Measurements from ENCODE around the gene KCNH2. TPM values are rescaled to one million over a fixed set of nuclear protein-coding genes. Genes with fewer than 3 reads are reported as not detected.

KCNH2 gene
- total RNA-seq, 1 donor from 2014 or later, result not detected

DNA sequence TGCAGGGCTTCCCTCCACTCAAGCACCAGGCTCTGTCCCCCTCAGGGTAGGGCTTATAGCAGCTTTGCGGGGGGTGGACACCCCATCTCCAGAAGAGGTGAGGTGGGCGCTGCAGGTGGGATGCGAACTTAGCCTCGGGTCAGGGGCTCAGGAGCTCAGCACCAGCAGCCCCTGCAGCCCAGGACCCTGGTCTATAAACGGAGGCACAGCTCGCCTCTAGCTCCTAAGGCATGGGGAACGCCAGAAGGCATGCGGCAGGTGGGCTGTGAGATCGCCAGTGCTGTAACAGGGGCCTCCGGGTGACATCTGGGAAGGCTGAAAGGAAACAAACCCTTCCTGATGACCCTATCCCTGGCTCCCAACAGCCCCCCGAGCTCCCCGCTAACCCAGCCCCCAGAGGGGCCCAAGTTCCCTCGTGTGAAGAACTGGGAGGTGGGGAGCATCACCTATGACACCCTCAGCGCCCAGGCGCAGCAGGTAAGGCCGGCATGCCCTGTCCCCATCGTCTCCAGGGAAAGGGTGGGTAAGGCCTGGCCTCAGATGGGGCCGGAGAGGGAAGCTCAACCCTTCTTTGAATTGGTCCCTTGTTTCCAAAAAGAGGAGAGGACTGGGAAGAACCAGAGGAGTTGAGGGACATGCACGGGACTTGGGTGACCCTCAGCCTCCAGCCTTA, 16.9 kb upstream of the KCNH2 start:
- DNase-seq, result no peak

DNA sequence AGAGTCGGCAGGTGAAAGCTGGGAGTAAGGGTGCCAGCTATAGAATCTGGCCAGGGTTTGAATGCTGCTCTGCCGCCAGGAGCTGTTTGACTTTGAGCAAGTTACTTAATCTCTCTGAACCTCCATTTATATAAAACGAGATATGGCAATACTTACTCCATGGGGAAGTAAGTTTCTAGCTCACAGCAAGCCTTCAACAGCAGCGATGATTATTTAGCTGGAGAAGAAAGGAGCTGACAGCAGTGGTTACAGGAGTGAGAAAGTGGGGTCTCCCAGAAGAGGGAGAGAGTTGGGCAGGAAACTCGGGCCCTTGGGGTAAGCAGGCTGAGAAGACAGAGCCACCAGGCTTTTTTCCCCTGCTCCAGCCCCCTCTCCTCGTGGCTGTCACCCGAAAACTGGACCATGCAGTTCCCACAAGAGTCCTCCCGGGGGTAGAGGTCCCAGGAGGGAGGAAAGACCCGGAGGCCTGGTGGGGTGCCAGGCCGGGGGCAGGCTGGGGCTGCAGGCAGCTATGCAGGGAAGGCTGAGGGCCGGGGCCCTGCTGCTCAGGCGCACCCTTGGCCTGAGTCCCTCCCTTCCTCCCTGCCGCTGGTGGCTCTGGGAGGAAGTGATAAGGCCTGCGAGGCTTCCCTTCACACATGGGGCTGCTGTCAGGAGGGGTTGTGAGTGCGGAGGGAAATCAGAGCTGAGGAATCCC, 16.2 kb upstream of the KCNH2 start:
- DNase-seq, result peak; percentile 88

DNA sequence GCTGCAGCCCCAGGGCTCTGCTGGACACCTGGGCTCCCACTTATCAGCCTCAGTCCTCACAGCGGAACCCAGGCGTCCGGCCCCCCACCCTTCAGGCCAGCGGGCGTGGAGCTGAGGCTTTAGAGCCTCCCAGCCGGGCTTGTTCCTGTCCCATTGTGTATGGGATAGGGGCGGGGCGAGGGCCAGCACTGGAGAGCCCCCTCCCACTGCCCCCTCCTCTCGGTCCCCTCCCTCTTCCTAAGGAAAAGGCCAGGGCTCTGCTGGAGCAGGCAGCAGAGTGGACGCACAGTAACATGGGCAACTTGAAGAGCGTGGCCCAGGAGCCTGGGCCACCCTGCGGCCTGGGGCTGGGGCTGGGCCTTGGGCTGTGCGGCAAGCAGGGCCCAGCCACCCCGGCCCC, 15.4 kb upstream of the KCNH2 start:
- peak; percentile 73 for DNase-seq

DNA sequence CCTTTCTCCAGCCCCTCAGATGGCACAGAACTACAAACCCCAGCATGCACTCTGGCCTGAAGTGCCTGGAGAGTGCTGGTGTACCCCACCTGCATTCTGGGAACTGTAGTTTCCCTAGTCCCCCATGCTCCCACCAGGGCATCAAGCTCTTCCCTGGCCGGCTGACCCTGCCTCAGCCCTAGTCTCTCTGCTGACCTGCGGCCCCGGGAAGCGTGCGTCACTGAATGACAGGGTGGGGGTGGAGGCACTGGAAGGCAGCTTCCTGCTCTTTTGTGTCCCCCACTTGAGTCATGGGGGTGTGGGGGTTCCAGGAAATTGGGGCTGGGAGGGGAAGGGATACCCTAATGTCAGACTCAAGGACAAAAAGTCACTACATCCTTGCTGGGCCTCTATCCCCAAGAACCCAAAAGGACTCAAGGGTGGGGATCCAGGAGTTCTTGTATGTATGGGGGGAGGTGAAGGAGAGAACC, 14.7 kb upstream of the KCNH2 start:
- peak; percentile 89 for DNase-seq

DNA sequence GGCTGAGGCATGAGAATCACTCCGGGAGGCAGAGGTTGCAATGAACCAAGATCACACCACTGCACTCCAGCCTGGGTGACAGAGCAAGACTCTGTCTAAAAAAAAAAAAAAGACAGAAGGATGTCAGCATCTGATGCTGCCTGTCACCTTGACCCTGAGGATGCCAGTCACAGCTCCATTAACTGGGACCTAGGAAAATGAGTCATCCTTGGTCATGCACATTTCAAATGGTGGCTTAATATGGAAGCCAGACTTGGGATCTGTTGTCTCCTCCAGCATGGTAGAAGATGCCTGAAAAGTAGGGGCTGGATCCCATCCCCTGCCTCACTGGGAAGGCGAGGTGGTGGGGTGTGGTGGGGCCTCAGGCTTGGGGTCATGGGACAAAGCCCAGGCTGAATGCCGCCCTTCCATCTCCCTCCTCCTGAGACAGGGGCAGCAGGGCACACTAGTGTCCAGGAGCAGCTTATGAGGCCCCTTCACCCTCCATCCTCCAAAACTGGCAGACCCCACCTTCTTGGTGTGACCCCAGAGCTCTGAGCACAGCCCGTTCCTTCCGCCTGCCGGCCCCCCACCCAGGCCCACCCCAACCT, 14.0 kb upstream of the KCNH2 start:
- DNase-seq, result no peak

DNA sequence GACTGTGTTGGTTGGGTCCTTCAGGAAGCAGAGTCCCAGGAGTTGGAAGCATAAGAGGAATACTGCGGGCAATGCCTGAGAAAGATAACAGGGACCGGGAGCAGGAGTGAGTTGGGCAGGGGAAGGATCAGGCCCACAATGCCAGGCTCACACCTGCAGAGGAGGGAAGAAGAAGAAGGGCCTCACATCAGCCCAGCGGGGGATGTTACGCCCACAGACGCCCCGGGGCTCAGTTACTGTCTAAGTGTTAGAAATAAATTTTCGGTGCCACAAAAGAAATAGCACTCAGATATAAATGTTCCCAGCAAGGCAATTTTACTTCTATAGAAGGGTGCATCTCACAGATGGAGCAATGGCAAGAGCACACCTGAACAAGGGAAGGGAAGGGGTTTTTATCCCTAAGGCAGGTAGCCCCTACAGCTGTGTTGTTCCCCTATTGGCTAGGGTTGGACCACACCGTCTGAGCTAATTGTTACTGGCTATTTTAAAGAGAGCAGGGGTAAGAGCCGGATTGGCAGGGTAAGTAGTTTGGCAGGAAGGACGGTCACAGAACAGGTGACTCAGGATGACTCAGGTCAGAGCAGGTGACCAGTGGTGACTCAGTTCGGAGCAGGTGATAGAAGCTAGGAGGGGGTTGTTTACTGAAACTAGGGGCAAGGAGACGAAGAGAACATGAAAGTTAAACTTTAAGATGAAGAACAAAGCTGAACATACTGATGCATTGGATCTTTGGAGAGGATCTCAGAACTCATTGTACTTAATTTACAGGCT, 12.5 kb upstream of the KCNH2 start, which contains the start of gene NOS3:
Gene NOS3 (plus strand): TSS at position 602 of the 771 bp plus-strand sequence. CDS start 2,787 bp downstream, outside the sequence.
- DNase-seq, result no peak

DNA sequence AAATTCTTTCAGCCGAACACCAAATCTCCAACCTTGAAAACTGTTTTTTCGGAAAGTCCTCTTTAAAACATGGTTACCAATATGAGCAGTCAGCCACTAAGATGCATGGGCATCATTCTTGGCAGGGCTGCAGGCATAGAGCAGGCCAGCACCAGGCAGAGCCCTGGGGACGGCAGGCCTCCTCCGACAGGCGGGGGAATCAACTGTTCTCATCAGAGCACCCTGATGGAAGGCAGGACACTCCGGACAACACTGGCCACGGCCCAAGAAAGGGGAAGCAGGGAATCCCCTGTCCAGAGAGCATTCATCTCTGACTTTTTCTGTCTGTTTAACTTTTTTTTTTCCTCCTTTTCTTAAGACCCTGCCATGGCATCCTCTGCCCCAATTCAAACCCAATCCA, 11.3 kb upstream of the KCNH2 start:
- DNase-seq, result no peak

DNA sequence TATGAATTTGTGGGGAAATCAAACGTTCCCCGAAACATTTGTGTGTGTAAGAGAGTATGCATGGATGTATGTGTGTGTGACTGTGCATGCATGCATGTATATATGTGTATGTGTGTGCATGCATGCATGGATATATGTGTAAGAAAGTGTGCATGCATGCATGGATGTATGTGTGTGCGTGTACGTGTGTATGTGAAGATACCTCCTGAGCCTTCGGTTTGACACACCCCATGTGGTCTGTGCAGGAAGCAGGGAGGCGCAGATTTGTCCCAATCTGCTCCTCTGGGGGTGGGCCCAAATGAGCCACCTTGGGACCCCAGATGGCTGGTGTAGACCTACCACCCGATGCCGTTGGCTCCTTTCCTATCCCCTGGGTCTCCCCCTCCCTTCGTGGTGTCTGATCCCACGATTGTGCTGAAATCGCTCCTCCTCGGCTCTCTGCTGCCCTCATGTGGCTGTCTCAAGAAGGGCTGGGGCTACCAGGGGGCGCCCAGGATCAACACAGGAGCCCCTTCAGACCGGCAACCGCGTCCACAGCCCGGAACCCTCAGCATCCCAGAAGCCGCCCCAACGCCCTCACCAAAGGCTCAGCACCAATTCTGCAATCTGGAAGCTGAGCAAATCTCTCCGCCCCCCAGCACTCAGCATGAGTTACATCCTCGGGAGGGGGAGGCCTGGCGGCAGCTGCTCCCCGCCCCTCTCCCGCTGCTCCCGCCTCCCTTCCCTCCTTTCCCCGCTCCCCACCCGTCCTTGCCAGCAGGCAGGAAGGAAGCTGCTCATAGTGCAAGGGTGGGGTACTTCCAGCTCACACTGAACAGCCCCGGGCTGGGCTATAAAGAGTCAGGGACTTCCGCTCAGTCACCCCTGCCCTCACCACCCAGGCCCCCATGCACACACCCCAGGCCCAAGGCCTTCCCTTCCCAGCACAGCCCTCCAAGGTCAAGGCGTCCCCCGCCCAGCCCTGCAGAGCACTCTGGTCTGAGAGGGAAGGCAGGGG, 10.4 kb upstream of the KCNH2 start:
- peak; percentile 78 for DNase-seq

DNA sequence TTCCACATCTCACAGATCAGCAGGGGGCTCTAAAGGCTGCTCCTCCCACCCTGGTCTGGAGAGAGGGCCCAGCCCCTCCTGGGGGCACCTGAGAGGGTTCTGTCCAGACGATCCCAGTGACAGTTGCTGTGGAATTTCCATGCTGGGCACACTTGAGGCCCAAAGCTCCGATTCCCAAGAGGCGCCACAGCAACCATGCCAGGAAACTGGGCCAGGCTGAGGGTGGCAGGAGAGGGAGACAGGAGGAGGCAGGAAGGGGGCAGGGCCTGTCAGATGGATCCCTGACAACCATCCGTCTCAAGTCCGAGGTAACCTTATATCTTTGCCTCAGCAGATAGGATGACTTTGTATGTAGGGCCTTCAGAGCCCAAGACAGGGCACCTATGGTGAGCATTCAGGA, 8.4 kb upstream of the KCNH2 start:
- no peak for DNase-seq

DNA sequence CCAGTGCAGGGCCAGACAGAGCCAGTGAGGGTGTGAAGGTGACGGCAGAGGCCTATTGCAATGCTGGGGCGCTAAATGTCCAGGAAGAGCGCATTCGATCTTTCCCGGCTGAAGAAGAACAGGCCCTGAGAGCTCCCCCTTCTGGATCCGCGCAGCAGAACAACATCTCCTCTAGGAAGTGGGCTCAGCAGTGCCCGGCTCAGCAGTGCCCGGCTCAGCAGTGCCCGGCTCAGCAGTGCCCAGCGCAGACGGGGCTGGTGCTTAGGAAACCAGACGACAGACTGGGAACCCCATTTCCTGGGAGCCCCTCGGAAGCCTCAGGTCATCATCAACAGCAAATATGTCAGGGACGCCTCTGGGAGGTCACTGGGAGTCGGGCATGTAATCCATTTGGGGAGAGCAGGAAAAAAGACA, 8.0 kb upstream of the KCNH2 start:
- DNase-seq, result peak; percentile 76

DNA sequence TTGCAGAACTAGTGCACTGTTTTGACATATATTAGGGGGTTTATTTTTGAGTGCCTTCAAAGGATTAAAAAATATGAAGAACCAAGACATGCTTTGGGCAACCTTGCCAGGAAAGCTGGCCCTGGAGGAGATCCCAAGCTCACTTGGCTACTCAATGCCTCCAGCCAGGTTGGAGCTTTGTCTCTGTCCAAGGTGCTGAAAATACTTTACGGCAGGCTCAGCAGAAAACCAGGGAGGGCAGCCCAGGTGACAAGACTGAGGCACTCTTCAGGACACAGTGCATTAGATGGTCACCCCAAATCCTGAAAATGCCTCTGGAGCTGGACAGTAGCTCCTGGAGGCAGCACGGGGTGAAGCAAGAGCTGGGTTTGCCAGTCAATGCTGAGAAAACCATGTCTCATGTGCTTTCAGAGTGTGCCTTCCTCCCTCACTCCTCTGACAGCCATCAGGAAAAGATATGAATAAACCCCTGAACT, 5.8 kb upstream of the KCNH2 start:
- DNase-seq, result peak; percentile 70

DNA sequence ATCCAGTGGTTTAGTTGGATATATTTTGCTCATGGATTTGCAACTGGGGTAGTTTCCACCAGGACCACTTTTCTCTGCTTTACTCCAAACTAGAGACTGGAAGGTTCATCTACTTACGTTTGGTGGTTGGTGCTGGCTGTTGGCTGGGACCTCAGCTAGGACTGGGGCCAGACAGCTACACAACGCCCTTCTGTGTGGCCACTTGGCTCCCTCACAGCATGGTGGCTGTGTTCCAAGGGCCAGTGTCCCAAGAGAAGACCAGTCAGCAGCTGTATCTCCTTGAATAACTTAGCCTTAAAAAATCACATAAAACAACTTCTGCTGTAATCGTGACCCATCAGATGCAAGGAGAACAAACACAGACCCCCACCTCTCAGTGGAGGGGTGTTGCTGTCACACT, 4.2 kb upstream of the KCNH2 start:
- no peak for DNase-seq

DNA sequence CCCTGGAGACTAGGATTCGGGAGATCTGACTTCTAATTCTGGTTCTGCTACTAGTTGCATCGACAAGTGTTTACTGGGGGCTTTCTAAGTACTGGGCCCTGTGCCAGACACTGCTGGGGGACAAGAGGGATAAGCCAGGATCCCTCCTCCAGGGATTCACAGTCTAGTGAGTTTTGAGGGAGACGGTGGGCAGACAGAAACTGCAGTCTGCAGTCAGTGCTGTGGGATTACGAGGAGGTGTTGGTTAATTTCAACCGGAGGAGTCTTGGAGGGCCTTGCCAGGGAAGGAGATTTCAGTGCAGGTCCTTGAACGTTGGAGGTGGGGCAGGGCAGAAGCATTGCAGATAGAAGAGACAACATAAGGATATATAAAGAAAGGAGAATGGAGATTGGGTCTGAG, 3.5 kb upstream of the KCNH2 start:
- no peak for DNase-seq

DNA sequence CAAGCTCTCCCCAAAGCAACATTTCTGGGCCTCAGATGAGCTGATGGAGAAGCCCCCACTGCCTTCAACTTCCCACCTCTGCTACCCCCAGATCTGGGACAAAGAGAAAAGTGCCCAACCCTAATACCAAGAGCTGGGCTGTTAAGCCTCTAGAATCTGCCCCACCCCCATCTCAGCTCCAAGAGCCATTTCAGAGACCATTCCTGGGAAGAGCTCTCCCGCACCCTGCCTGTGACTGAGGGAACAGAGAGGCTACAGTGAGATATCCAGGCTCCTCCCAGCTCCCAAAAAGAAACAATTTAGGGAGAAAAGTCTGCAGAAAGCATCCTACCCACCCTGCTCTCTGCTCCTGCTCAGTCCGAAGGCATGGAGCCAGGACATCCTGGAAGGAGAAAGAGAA, 2.5 kb upstream of the KCNH2 start:
- no peak for DNase-seq

DNA sequence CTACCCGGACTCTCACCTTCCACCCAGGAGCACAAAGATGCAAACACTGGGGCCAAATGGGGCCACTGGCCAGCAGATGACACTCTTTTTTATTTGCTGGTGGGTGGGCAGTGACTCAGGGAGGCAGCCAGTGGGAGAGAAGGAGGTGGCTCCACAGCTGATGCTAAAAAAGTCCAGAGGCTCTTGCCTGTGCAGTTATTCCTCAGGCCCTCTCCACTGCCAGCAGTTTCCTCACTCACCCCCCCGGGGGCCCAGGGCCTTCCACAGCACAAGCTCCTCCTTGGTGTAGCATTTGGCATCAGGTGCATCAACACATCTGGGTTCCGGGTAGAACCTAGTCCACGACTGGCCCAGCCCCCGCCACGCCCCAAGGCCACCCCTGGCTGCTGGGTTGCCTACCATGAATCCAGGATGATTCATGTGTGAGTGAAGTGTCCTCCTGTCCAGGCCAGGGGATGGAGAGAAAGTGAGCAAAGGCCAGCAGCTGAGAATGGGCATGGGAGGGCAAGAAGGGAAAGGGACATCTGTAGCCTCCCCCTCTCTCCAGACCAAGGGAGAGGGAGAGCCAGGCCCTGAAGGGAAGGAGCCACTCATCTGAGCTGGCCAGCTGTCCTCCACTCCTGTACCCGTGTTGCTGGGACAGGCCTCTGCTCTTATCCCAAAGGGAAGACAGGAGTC, 1.7 kb upstream of the KCNH2 start:
- no peak for DNase-seq

DNA sequence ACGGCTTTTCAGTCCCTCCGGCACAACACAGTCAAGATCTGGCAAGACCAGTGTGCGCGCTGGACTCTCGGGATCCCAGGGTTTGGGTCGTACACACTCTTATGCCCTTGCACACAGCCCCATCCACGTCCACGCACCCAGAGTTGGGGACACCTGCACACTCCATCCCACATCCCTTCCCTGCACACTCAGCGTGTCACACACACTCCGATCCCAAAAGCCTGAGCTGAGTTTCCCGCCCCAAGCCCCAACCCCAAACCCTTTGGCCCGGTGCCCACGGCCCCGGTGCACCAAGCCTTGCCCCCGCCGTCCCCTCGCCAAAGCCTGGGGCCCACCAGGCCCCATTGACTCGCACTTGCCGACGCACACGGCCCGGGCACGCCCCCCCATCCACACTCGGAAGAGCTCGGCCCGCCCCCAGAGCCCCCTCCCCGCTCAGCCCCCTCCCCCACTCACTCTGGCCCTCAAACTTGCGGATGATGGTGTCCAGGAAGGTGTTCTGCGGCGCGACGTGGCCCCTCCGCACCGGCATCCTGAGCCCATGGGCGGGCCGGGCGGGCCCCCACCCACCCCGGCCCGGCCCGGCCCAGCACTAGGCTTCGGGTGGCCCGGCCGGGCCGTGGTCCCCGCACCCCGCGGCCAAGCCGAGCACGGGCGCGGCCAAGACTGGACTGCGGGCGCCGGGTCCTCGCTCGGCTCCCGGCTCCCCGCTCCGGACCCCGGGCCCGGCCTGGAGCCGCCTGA, 567 bp downstream of the KCNH2 start:
- no peak for DNase-seq

DNA sequence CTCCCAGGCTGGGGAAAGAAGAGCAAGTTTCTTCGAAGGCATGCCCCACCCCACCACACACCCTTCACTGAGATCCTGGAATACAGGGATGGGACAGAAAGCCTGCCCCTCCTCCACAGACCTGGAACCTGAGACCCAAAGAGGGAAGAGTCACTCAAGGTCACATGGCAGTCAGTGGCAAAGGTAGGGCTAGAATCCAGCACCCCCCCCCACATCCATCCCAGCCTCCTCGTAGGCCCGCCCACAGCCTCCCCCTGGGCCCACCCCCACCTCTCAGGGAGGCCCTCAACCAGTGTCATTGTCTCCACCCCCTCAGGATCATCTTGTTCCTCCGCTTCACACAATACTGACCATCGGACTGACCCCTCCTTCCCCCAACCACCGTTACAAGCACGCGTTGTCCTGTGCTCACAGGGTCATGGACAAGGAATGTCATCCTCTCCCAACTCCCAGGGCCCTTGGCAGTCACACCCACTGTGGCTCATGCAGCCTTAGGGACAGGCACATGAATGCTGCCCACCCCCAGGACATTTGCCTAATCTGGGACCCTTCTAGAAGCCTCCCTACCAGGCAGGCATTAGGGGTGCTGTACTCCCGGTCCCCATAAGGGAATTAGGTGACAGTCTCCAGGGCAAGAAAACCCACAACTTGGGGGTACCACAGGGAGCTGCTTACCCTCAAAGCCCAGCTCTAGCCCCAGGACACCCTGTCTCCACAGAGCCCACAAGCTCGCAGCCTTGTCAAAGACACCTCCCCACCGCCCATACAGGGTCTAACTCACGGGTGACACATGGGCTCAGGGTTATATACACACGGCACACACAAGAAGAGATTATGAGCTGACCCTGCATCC, 1.4 kb downstream of the KCNH2 start:
- DNase-seq, result no peak

DNA sequence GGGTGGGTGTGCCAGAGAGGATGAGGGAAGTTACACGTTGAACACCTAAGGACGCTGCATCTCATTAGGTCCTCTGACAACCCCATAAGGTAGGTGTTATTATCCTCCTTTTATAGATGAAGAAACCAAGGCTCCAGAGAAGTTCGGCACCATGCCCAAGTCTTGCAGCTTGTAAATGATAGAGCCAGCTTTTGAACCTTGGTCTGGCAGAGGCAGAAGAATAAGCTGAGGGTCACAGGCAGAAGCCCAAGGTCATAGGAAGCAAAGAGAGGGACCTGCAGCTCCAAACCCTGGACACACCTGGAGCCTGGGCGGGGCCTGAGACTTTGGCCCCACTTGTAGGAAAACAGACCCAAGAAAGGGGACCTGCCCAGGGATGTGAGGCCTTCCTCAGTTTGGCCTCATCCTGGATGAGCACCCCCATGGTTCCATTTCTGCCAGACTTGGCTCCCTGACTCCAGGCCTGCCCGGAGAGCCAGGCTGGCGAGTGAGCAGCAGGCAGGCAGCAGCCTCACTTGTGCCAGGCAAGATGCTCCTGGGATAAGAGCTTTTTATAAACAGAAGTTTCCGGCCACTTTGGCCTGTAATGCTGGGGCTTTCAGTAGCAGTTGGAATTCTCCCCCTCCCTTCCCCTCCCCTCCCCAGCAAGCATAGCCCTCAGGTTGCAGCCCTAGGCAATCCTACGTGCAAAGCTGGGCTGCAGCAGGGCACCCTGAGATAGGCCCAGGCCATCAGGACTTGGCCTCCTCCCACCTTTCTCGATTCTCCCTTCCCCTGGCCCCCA, 2.4 kb downstream of the KCNH2 start:
- no peak for DNase-seq

Measured in dermis blood vessel endothelial cell (primary cell).